Measurements from ENCODE around the gene CLIP2.

- TF ChIP-seq KDM5A (IDR thresholded peaks at IDR 0.05; ENCODE audit: low read length): no peak
- TF ChIP-seq POLR2A (IDR thresholded peaks at IDR 0.05; ENCODE audit: control extremely low read depth in 1 of 2, low read depth in 2 of 2, low read length in 2 of 2): no peak
Observed at GRCh38 chr7:74429153-74429747, 140.0 kb downstream of the CLIP2 start.
